Peyer's patch (tissue), 4 donors: Measurements from ENCODE around the gene DMGDH. TPM values are rescaled to one million over a fixed set of nuclear protein-coding genes. Genes with fewer than 3 reads are reported as not detected.

Source experiments
- DNase-seq, 3 donors: peaks; one replicate each; pipeline ENCODE4 v3.0.0-alpha.2; 2017 to 2019
- H3K27ac ChIP-seq, 4 donors: fragments of 200-600 bp; sonication (generic); one replicate each; pipeline ENCODE4 v1.5.1; 2016 to 2019
- H3K27me3 ChIP-seq, 2 donors: fragments of 200-600 bp; sonication (generic); one replicate each; pipeline ENCODE4 v1.5.1; 2019
- H3K36me3 ChIP-seq, 3 donors: fragments of 200-600 bp; sonication (generic); one replicate each; pipeline ENCODE4 v1.5.1; 2016 to 2019
- H3K4me1 ChIP-seq, 4 donors: fragments of 200-600 bp; sonication (generic); one replicate each; pipeline ENCODE4 v1.5.1; 2016 to 2019
- H3K4me3 ChIP-seq, 4 donors: fragments of 200-600 bp; sonication (generic); 1 replicate in 3 of 4; 2 replicates in 1 of 4; pipeline ENCODE4 v1.5.1; 2016 to 2019; ENCODE audit warnings: mild to moderate bottlenecking in 1 of 4
- H3K9me3 ChIP-seq, 4 donors: fragments of 200-600 bp; sonication (generic); one replicate each; pipeline ENCODE4 v1.5.1; 2016 to 2019; ENCODE audit warnings: mild to moderate bottlenecking in 1 of 4
- POLR2A ChIP-seq, 2 donors: fragments of 450-650 bp; IDR thresholded peaks; one replicate each; pipeline ENCODE4 v1.5.1; 2017; ENCODE audit warnings: antibody characterized with exemption in 2 of 2, mild to moderate bottlenecking in 2 of 2, moderate library complexity in 2 of 2
- total RNA-seq, 4 donors: library from RNA; depleted of rRNA; stranded (reverse); fragments of >200 nt; gene quantifications; one replicate each; pipeline ENCODE4 v1.1.0, GENCODE V29; 2016
- TF ChIP-seq, protein P1 (sequence below), 6 experiments: fragments of 450-650 bp in 4 of 6; fragments of 200-600 bp in 2 of 6; sonication (generic) in 1 of 6; IDR thresholded peaks; one replicate each; pipeline ENCODE4 v1.5.1; 2017 to 2019; ENCODE audit warnings: antibody characterized with exemption in 6 of 6, mild to moderate bottlenecking in 3 of 6, moderate library complexity in 1 of 6

The DMGDH gene
- total RNA-seq, 4 donors from 2014 or later: 0.94 to 1.9 TPM; not detected in 2

DNA sequence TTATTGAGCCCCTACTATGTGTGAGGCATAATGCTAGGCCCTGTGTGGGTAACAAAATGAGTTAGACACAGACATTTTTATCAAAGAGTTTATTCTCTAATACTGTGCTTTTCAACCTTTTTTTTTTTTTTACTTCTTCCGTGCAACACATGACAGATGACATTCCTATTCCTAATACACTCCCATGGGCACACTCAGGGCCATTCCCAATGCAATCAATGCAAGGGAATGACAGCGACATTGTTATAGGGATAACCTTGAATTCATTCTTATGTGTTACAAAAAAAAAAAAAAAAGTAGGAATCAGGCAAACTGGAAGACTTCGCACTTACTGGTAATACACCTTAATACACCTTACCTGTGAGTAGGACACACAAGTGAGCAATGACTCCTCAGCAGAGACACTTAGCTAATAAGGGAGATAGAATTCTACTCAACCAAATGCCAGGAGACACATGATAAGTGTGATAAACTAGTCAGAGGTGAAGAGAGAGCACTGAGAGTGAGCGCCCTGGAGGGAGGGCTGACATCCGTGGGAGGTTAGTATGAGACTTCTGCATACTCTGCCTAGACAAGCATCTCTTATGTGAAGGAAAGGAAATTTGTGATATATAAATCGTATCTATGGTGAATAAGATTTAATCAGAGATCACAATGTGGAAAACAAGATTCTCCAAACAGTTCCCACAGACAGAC is 63.4 kb downstream of the DMGDH start:
- no peak overlapping the region for H3K4me3 ChIP-seq
- H3K27ac ChIP-seq: no peak overlapping the region
- H3K36me3 ChIP-seq: no peaks in the 10 kb centered on the region
- H3K4me1 ChIP-seq: no peaks in the 10 kb centered on the region
- H3K27me3 ChIP-seq: no peaks in the 10 kb centered on the region
- no peak for DNase-seq
- no peak for TF ChIP-seq POLR2A (IDR thresholded peaks at IDR 0.05)
- TF ChIP-seq, protein P1, sequence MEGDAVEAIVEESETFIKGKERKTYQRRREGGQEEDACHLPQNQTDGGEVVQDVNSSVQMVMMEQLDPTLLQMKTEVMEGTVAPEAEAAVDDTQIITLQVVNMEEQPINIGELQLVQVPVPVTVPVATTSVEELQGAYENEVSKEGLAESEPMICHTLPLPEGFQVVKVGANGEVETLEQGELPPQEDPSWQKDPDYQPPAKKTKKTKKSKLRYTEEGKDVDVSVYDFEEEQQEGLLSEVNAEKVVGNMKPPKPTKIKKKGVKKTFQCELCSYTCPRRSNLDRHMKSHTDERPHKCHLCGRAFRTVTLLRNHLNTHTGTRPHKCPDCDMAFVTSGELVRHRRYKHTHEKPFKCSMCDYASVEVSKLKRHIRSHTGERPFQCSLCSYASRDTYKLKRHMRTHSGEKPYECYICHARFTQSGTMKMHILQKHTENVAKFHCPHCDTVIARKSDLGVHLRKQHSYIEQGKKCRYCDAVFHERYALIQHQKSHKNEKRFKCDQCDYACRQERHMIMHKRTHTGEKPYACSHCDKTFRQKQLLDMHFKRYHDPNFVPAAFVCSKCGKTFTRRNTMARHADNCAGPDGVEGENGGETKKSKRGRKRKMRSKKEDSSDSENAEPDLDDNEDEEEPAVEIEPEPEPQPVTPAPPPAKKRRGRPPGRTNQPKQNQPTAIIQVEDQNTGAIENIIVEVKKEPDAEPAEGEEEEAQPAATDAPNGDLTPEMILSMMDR (IDR thresholded peaks at IDR 0.05): no peak
- H3K9me3 ChIP-seq: no peaks in the 10 kb centered on the region

DNA sequence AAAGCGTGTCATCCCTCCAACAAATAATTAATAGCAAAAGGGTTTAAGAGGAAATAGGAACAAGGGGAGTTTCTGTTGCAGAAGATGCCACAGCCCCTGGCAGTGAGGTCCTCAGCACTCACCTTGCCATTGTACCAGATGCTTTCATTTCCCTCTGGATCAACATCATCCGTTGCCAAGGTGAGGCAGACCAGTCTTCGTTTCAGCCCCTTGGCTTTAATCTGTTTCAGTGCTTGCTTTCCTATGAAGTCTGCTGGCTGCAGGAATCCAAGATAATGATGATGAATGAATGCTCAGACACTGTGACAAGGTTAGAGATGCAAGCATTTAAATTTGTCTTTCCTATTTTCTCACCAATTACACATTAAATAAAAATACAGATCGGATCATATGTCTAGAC is 64.3 kb downstream of the DMGDH start:
- H3K36me3 ChIP-seq: no peaks in the 10 kb centered on the region
- no peaks in the 10 kb centered on the region for H3K27me3 ChIP-seq
- H3K4me3 ChIP-seq: no peak overlapping the region
- TF ChIP-seq, protein P1 (IDR thresholded peaks at IDR 0.05): no peak
- no peak for TF ChIP-seq POLR2A (IDR thresholded peaks at IDR 0.05)
- no peaks in the 10 kb centered on the region for H3K4me1 ChIP-seq
- no peak for DNase-seq
- H3K9me3 ChIP-seq: no peaks in the 10 kb centered on the region
- H3K27ac ChIP-seq: no peak overlapping the region

DNA sequence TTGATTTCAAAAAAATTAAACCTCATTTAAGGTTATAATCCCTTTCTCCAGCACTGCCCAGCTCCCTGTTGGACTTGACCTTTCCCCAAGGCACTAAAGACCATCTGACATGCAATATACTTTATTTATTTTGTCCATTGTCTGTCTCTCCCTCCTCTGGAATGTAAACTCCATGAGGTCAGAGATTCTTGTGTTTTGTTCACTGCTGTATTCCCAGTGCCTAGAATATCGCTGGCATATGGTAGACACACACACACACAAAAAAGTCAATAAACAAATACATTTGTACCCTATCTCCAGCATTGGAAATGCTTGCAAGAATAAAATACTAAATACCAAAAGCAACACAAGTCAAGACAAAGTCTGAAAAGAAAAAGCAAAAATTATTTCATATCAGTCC is 67.1 kb downstream of the DMGDH start:
- Histone ChIP-seq H3K27me3 (no peaks in the 10 kb centered on the region), H3K27ac (no peak overlapping the region), H3K9me3 (no peaks in the 10 kb centered on the region), H3K4me3 (no peak overlapping the region), H3K36me3 (no peaks in the 10 kb centered on the region), H3K4me1 (no peaks in the 10 kb centered on the region)
- DNase-seq: no peak
- TF ChIP-seq, protein P1 (IDR thresholded peaks at IDR 0.05): no peak
- TF ChIP-seq POLR2A (IDR thresholded peaks at IDR 0.05): no peak

DNA sequence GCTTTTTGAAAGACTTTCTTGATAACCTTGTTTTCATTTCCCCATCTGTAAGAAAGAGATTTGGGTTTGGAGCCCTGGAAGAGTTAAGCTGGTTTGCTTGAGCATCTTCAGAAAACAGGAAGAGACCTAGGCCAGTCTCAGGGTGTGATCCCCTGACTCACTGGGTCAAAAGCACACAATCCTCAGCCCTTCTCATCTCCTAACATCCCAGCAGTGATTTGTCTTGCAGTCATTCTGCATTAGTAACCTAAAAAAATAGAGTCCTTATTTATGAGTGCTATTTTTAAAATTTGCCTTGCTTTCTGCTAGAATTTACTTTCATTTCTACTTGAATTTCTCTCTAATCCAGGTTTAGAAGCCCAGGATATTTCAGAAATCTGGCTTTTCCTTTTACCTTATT is 68.0 kb downstream of the DMGDH start:
- no peaks in the 10 kb centered on the region for H3K4me1 ChIP-seq
- no peak for DNase-seq
- no peaks in the 10 kb centered on the region for H3K27me3 ChIP-seq
- TF ChIP-seq, protein P1 (IDR thresholded peaks at IDR 0.05): no peak
- TF ChIP-seq POLR2A (IDR thresholded peaks at IDR 0.05): no peak
- no peaks in the 10 kb centered on the region for H3K36me3 ChIP-seq
- H3K27ac ChIP-seq: no peak overlapping the region
- no peak overlapping the region for H3K4me3 ChIP-seq
- no peaks in the 10 kb centered on the region for H3K9me3 ChIP-seq

DNA sequence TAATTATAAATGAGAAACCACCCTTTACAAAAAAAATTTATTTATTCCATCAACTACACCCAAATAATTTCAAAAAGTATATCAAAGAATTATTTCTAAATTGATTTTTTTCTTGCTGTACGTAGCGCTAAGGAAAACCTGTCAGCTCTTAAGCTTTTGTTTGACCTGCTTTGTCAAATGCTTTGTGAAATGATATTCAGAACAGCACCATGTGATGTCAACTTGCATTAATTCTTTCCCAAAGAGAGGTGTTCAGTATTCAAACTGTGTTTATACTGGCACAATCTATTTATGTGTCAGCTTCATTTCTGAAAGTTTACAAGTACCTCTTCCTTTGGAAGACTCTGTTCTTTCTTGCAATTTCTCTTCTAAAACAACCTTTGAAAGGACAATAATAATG is 72.4 kb downstream of the DMGDH start:
- Histone ChIP-seq H3K4me3 (no peak overlapping the region), H3K27ac (no peak overlapping the region), H3K9me3 (no peaks in the 10 kb centered on the region), H3K36me3 (no peaks in the 10 kb centered on the region), H3K4me1 (no peaks in the 10 kb centered on the region), H3K27me3 (no peaks in the 10 kb centered on the region)
- TF ChIP-seq, protein P1 (IDR thresholded peaks at IDR 0.05): no peak
- no peak for TF ChIP-seq POLR2A (IDR thresholded peaks at IDR 0.05)
- DNase-seq: no peak
